Measurements from ENCODE around the gene ANKRD45. TPM values are rescaled to one million over a fixed set of nuclear protein-coding genes. Genes with fewer than 3 reads are reported as not detected.
"Not testable (repeated sequence)": the region's sequence is repeated elsewhere in the genome, so short reads cannot be mapped to it uniquely, and the experiment has no call there.

ANKRD45 gene
- polyA plus RNA-seq, 4 donors, result 0.13 to 0.24 TPM; not detected in 2

DNA sequence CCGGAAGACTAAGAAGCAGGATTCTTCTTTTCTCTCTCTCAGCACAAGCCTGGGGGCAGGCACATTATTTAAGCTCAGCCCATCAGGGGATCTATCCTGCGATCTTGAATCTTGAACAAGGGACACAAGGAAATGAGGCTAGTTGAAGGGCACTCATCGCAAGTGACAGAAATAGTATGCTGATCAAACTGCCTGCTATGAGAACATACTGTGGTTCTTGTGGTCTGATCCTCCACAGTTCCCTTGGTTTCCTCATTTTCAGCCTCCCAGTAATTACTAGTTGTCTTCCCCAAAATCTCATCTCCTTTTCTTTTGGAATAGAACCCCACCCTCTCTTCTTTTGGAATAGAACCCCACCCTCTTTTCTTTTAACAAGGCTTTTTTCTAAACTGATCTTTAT, 6.5 kb downstream of the ANKRD45 start:
- Histone ChIP-seq H3K9me3 (ENCODE audit: control insufficient read depth in 2 of 2, insufficient read depth in 1 of 2, low read depth in 1 of 2, low read length in 1 of 2) (no peaks in the 10 kb centered on the region), H3K27ac (ENCODE audit: low read depth in 1 of 3, low read length in 2 of 3) (no peak overlapping the region), H3K36me3 (ENCODE audit: control insufficient read depth in 3 of 3, insufficient read depth in 2 of 3, low read depth in 1 of 3, low read length in 3 of 3) (no peaks in the 10 kb centered on the region), H3K4me3 (ENCODE audit: low read depth in 1 of 3, low read length in 3 of 3) (no peak overlapping the region), H3K27me3 (ENCODE audit: control insufficient read depth in 3 of 3, insufficient read depth in 3 of 3, low read length in 3 of 3) (peaks cover 0 to 2% (median 0%) of the 10 kb centered on the region in 3 donors), H3K4me1 (ENCODE audit: control insufficient read depth in 3 of 3, insufficient read depth in 2 of 3, low read depth in 1 of 3, low read length in 2 of 3) (no peaks in the 10 kb centered on the region)
- DNase-seq, result no peak
- WGBS, 3 donors, result 82 to 87% (median 86%) methylated on average over 3 of the region's 3 CpGs
- FAIRE-seq, result no peak

DNA sequence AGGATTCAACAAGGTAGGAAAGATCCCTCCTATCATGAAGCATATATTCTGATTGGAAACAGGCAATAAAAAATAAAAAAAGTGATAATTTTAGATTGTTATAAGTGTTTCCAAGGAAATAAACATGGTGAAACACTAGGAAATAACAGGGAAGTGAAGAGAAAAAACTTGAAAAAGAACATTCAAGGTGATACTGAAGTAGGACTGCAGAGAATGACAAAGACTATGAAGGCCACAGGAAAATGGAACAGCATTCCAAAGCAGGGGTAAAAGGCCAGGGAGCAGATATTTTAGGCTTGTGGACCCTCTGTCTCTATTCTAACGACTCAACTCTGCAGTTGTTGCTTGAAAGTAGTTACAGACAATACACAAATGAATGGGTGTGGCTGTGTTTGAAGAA, 7.9 kb downstream of the ANKRD45 start:
- Histone ChIP-seq H3K9me3 (ENCODE audit: control insufficient read depth in 2 of 2, insufficient read depth in 1 of 2, low read depth in 1 of 2, low read length in 1 of 2) (no peaks in the 10 kb centered on the region), H3K27me3 (ENCODE audit: control insufficient read depth in 3 of 3, insufficient read depth in 3 of 3, low read length in 3 of 3) (no peaks in the 10 kb centered on the region), H3K36me3 (ENCODE audit: control insufficient read depth in 3 of 3, insufficient read depth in 2 of 3, low read depth in 1 of 3, low read length in 3 of 3) (no peaks in the 10 kb centered on the region), H3K27ac (ENCODE audit: low read depth in 1 of 3, low read length in 2 of 3) (no peak overlapping the region), H3K4me1 (ENCODE audit: control insufficient read depth in 3 of 3, insufficient read depth in 2 of 3, low read depth in 1 of 3, low read length in 2 of 3) (no peaks in the 10 kb centered on the region), H3K4me3 (ENCODE audit: low read depth in 1 of 3, low read length in 3 of 3) (no peak overlapping the region)
- FAIRE-seq, result no peak
- WGBS, 3 donors, result 31 to 37% (median 35%) methylated on average over 1 of the region's 1 CpG
- no peak for DNase-seq

DNA sequence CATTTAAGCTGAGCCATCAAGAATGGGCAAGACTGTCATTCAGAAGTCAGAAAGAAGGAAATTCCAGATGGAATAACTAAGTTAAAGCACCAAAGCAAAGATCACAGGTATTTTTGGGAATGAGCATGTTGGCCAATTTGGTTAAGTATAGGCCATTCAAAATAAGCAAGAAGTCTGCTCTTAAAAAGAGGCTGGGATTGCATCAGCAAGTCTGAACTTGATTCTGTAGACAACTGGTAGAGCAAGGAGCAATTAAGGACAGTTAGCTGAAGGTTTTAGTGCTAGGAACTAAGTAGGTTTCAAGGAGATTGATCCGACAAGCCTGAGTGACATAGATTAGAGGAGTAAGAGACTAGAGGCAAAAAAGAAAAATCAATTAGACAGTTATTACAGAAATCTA, 8.4 kb downstream of the ANKRD45 start:
- Histone ChIP-seq H3K36me3 (ENCODE audit: control insufficient read depth in 3 of 3, insufficient read depth in 2 of 3, low read depth in 1 of 3, low read length in 3 of 3) (no peaks in the 10 kb centered on the region), H3K4me3 (ENCODE audit: low read depth in 1 of 3, low read length in 3 of 3) (no peak overlapping the region), H3K27ac (ENCODE audit: low read depth in 1 of 3, low read length in 2 of 3) (no peak overlapping the region), H3K9me3 (ENCODE audit: control insufficient read depth in 2 of 2, insufficient read depth in 1 of 2, low read depth in 1 of 2, low read length in 1 of 2) (no peaks in the 10 kb centered on the region), H3K4me1 (ENCODE audit: control insufficient read depth in 3 of 3, insufficient read depth in 2 of 3, low read depth in 1 of 3, low read length in 2 of 3) (no peaks in the 10 kb centered on the region), H3K27me3 (ENCODE audit: control insufficient read depth in 3 of 3, insufficient read depth in 3 of 3, low read length in 3 of 3) (no peaks in the 10 kb centered on the region)
- no peak for FAIRE-seq
- WGBS, 3 donors, result 68 to 90% (median 88%) methylated on average over 1 of the region's 1 CpG
- DNase-seq, result no peak

DNA sequence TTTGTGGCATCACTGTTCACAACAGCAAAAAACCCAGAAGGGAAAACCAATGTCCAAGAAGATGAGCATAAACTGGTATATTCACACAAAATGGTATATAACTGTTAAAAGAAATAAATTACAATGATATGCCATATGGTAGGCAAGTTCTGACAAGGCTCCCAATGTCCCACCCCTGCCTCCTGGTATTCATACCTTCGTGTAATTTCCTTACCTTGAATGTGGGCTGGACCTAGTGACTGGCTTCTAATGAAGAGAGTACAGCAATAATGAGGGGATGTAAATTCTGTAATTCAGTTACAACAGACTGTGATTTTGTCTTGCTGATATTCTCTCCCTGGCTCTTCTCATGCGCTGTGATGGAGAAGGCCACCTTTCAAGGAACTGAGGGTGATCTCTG, 9.3 kb downstream of the ANKRD45 start:
- DNase-seq, result no peak
- H3K9me3 ChIP-seq (ENCODE audit: control insufficient read depth in 2 of 2, insufficient read depth in 1 of 2, low read depth in 1 of 2, low read length in 1 of 2), result peaks cover 0 to 5% of the 10 kb centered on the region in 2 donors
- no peaks in the 10 kb centered on the region for H3K36me3 ChIP-seq (ENCODE audit: control insufficient read depth in 3 of 3, insufficient read depth in 2 of 3, low read depth in 1 of 3, low read length in 3 of 3)
- H3K27ac ChIP-seq (ENCODE audit: low read depth in 1 of 3, low read length in 2 of 3), result no peak overlapping the region
- H3K27me3 ChIP-seq (ENCODE audit: control insufficient read depth in 3 of 3, insufficient read depth in 3 of 3, low read length in 3 of 3), result no peaks in the 10 kb centered on the region
- 83 to 90% (median 86%) methylated on average over 2 of the region's 2 CpGs for WGBS, 3 donors
- H3K4me1 ChIP-seq (ENCODE audit: control insufficient read depth in 3 of 3, insufficient read depth in 2 of 3, low read depth in 1 of 3, low read length in 2 of 3), result no peaks in the 10 kb centered on the region
- no peak overlapping the region for H3K4me3 ChIP-seq (ENCODE audit: low read depth in 1 of 3, low read length in 3 of 3)
- FAIRE-seq, result no peak

DNA sequence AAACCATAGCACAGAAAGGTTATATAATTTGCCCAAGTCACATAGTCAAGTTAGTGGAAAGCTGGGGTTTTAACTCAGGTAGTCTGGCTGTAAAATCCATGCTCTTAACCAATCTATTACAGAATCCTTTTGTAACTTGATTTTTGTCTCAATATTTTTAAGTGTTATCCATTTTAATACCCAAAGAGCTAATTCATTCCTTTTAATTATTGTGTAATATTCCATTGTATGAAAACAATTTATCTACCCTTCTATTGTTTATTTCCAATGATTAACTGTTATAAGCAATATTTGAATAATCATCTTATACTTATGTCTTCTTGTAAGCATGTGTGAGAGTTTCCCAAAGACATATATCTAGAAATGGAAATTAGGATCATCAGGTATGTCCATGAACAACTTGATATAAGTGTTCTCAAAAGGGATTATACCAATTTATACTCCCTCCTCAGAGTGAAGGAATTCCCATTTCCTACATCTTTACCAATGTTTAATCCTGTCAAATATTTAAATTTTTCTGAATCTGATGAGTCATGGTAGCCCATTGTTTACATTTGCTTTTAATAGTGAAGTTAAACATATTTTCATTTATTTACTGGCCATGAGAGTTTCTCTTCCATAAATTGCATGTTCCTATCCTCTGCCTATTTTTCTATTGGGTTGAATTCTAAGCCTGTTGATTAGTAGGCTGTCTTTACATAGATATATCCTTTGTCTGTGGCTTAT, 20.6 kb downstream of the ANKRD45 start:
- H3K27ac ChIP-seq (ENCODE audit: low read depth in 1 of 3, low read length in 2 of 3), result no peak overlapping the region
- no peaks in the 10 kb centered on the region for H3K27me3 ChIP-seq (ENCODE audit: control insufficient read depth in 3 of 3, insufficient read depth in 3 of 3, low read length in 3 of 3)
- H3K4me1 ChIP-seq (ENCODE audit: control insufficient read depth in 3 of 3, insufficient read depth in 2 of 3, low read depth in 1 of 3, low read length in 2 of 3), result no peaks in the 10 kb centered on the region
- FAIRE-seq (no peak), DNase-seq (no peak)
- no peak overlapping the region for H3K4me3 ChIP-seq (ENCODE audit: low read depth in 1 of 3, low read length in 3 of 3)
- no peaks in the 10 kb centered on the region for H3K9me3 ChIP-seq (ENCODE audit: control insufficient read depth in 2 of 2, insufficient read depth in 1 of 2, low read depth in 1 of 2, low read length in 1 of 2)
- no peaks in the 10 kb centered on the region for H3K36me3 ChIP-seq (ENCODE audit: control insufficient read depth in 3 of 3, insufficient read depth in 2 of 3, low read depth in 1 of 3, low read length in 3 of 3)

DNA sequence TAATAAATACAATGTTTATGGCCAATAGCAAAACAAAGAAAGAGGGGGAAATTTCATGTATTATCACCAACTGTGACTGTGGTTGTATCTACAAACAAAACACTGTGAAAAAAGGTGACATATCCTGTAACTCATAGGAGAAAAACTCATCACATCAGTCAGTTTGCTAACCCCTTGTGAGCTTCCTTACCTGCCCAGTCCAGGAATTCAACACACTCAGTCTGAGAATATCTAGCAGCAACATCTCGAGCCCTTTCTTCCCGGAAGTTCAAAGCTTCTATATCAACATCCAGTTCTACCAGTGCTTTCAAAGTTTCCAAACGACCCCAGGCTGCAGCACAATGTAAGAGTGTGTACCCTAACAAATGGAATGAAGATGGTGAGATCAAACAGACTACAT, 23.0 kb downstream of the ANKRD45 start:
- H3K27me3 ChIP-seq (ENCODE audit: control insufficient read depth in 3 of 3, insufficient read depth in 3 of 3, low read length in 3 of 3), result no peaks in the 10 kb centered on the region
- no peak overlapping the region for H3K27ac ChIP-seq (ENCODE audit: low read depth in 1 of 3, low read length in 2 of 3)
- WGBS, 3 donors, result 49 to 57% (median 50%) methylated on average over 3 of the region's 3 CpGs
- DNase-seq (no peak), FAIRE-seq (no peak)
- H3K9me3 ChIP-seq (ENCODE audit: control insufficient read depth in 2 of 2, insufficient read depth in 1 of 2, low read depth in 1 of 2, low read length in 1 of 2), result no peaks in the 10 kb centered on the region
- H3K36me3 ChIP-seq (ENCODE audit: control insufficient read depth in 3 of 3, insufficient read depth in 2 of 3, low read depth in 1 of 3, low read length in 3 of 3), result no peaks in the 10 kb centered on the region
- H3K4me3 ChIP-seq (ENCODE audit: low read depth in 1 of 3, low read length in 3 of 3), result no peak overlapping the region
- H3K4me1 ChIP-seq (ENCODE audit: control insufficient read depth in 3 of 3, insufficient read depth in 2 of 3, low read depth in 1 of 3, low read length in 2 of 3), result no peaks in the 10 kb centered on the region

DNA sequence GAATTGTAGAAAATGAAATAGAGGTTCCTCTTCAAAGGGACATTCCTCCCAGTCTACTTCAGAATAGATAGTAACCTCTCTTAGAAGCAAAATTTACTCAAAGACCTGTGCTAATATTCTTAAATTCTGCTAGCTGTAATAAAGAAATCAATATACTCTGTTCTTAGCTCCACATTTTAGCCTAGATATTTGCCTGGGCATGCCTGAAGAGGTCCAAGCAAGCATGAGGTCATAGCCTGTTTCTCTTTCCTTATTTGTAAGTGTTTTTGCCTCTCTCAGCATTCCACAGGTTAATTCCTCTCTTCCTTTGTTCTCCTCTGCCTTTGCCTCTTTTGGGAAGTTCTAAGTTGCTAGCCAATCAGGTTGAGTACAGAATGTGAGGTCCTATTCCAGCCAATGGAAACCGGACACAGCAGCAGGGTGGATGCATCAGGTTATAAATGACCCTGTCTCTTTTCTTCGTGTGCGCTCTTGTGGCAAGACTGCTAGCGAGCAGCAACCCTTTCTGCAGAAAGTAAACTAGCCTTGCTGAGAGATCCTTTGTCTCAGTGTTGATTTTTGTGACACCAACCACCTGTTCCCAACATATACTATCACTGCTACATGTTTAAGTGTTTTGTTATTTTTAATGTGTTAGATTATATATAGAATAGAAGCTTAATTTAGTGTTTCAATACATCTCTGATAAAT, 27.1 kb downstream of the ANKRD45 start:
- FAIRE-seq; DNase-seq; H3K4me3 ChIP-seq (ENCODE audit: low read depth in 1 of 3, low read length in 3 of 3); H3K27me3 ChIP-seq (ENCODE audit: control insufficient read depth in 3 of 3, insufficient read depth in 3 of 3, low read length in 3 of 3); H3K9me3 ChIP-seq (ENCODE audit: control insufficient read depth in 2 of 2, insufficient read depth in 1 of 2, low read depth in 1 of 2, low read length in 1 of 2); H3K27ac ChIP-seq (ENCODE audit: low read depth in 1 of 3, low read length in 2 of 3); H3K4me1 ChIP-seq (ENCODE audit: control insufficient read depth in 3 of 3, insufficient read depth in 2 of 3, low read depth in 1 of 3, low read length in 2 of 3); H3K36me3 ChIP-seq (ENCODE audit: control insufficient read depth in 3 of 3, insufficient read depth in 2 of 3, low read depth in 1 of 3, low read length in 3 of 3): not testable (repeated sequence)
- WGBS, 3 donors, result 90 to 94% (median 91%) methylated on average over 4 of the region's 4 CpGs

DNA sequence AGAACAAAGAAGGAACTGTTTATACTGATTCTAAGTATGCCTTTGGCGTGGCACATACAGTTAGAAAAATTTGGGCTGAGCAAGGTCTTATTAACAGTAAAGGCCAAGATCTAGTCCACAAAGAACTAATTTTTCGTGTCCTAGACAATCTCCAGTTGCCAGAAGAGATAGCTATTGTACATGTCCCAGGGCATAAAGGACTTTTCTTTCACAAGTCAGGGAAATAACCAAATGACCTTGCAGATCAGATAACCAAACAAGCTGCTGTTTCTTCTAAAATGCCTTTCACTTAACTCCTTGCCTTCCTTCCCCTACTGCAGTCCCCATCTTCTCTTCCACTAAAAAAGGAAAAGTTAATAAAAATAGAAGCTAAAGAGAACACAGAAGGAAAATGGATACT, 30.5 kb downstream of the ANKRD45 start:
- Histone ChIP-seq H3K36me3 (ENCODE audit: control insufficient read depth in 3 of 3, insufficient read depth in 2 of 3, low read depth in 1 of 3, low read length in 3 of 3) (no peaks in the 10 kb centered on the region), H3K9me3 (ENCODE audit: control insufficient read depth in 2 of 2, insufficient read depth in 1 of 2, low read depth in 1 of 2, low read length in 1 of 2) (peaks cover 0 to 3% of the 10 kb centered on the region in 2 donors), H3K27ac (ENCODE audit: low read depth in 1 of 3, low read length in 2 of 3) (no peak overlapping the region), H3K27me3 (ENCODE audit: control insufficient read depth in 3 of 3, insufficient read depth in 3 of 3, low read length in 3 of 3) (no peaks in the 10 kb centered on the region), H3K4me3 (ENCODE audit: low read depth in 1 of 3, low read length in 3 of 3) (no peak overlapping the region), H3K4me1 (ENCODE audit: control insufficient read depth in 3 of 3, insufficient read depth in 2 of 3, low read depth in 1 of 3, low read length in 2 of 3) (no peaks in the 10 kb centered on the region)
- no peak for DNase-seq
- 23 to 30% (median 30%) methylated on average over 2 of the region's 2 CpGs for WGBS, 3 donors
- FAIRE-seq, result no peak
